Pancreas (tissue), 10 donors: Measurements from ENCODE around the gene ITGB5. TPM values are rescaled to one million over a fixed set of nuclear protein-coding genes. Genes with fewer than 3 reads are reported as not detected.

ENCODE experiments used
- ATAC-seq, 4 donors: fragments of 200-7000 bp; cut with Tn5 transposase; one replicate each; pipeline versions ENCODE4 v1.8.0 to v1.9.1; 2020; ENCODE audit warnings: mild to moderate bottlenecking in 4 of 4, moderate library complexity in 4 of 4
- DNase-seq, 6 donors: peaks; one replicate each; pipeline ENCODE4 v3.0.0-alpha.2; 2020
- FAIRE-seq: peaks from 2 replicates; lab custom pipeline; 2012; peaks lifted over from hg19 to GRCh38; lab: Jason Lieb, UNC
- H3K27ac ChIP-seq, 4 donors: fragments of 200-600 bp; sonication (generic); 1 replicate in 3 of 4; 2 replicates in 1 of 4; pipeline versions ENCODE4 v1.5.0 to v1.8.0; 2020
- H3K27me3 ChIP-seq, 4 donors: fragments of 200-600 bp; one replicate each; pipeline ENCODE4 v1.8.0; 2021
- H3K36me3 ChIP-seq, 3 donors: fragments of 200-600 bp; sonication (generic) in 1 of 3; one replicate each; pipeline versions ENCODE4 v1.5.0 to v1.8.0; 2020 to 2021
- H3K4me1 ChIP-seq, 3 donors: fragments of 200-600 bp; one replicate each; pipeline ENCODE4 v1.8.0; 2021
- H3K4me3 ChIP-seq, 4 donors: fragments of 200-600 bp; sonication (generic) in 2 of 4; one replicate each; pipeline versions ENCODE4 v1.5.0 to v1.8.0; 2020 to 2021
- H3K9me3 ChIP-seq, 4 donors: fragments of 200-600 bp; one replicate each; pipeline ENCODE4 v1.8.0; 2021
- CTCF ChIP-seq, 4 donors: fragments of 200-600 bp; sonication (generic) in 3 of 4; IDR thresholded peaks; one replicate each; pipeline versions ENCODE4 v1.5.0 to v1.8.0; 2021; ENCODE audit warnings: antibody characterized with exemption in 4 of 4
- WGBS, 2 donors: extraction: QIAGEN DNeasy Blood & Tissue Kit; methylation state at CpG; one replicate each; pipeline ENCODE4 v1.1.7; 2013; 5-methylcytosine and 5-hydroxymethylcytosine counted together
- intact Hi-C, 3 donors: fragments of 100-400 bp; cut with DNase I; formaldehyde crosslinking; loops; one replicate each; pipeline versions ENCODE4 v1.11.1 to v1.14.2; 2022
- polyA plus RNA-seq, 2 donors: library from polyadenylated mRNA; stranded (reverse); fragments of 200-250 nt; gene quantifications; one replicate each; pipeline ENCODE4 v1.2.3, GENCODE V29; 2013
- total RNA-seq, 6 donors: library from RNA; stranded (reverse); fragmentation: NEBNext Ultra II Directional in 4 of 6; extraction: Animal tissue kit (Norgen Biotek cat#: 25700) in 4 of 6; gene quantifications; one replicate each; pipeline versions ENCODE4 v1.2.1 to v1.2.4, GENCODE V29; 2021 to 2023
- donor health status: healthy with polysubstance abuse.
- donor health status: DM: no; HTN: no; CAD: no; lungs with moderate emphysema.
- donor health status: DM: no; HTN: no; CAD: no.
- donor health status: control.
- donor health status: control.
- donor health status: Bipolar disorder and iron deficiency.
- donor health status: DM: yes; HTN: yes; CAD: no.
- donor health status: DM: no; HTN: no; CAD: no.
- donor health status: DM: no; HTN: no; CAD: no.
- donor health status: DM: yes; HTN: yes; CAD: no.

Gene ITGB5
- total and polyA plus RNA-seq, 8 donors: 9.5 to 69.9 (median 24.5) TPM

GRCh38 chr3:124779116-124779515, 108.0 kb downstream of the ITGB5 start:
- H3K27ac ChIP-seq: no peak overlapping the region
- TF ChIP-seq CTCF (IDR thresholded peaks at IDR 0.05): no peak
- no peak for FAIRE-seq

GRCh38 chr3:124777762-124778470, 109.2 kb downstream of the ITGB5 start:
- FAIRE-seq: no peak

More at GRCh38 chr3:124779116-124779515, 108.0 kb downstream of the ITGB5 start:
- intact Hi-C loops: no loop called here
- DNase-seq (no peak), ATAC-seq (no peak)
- no peaks in the 10 kb centered on the region for H3K4me1 ChIP-seq
- H3K27me3 ChIP-seq: no peaks in the 10 kb centered on the region
- H3K4me3 ChIP-seq: no peak overlapping the region
- H3K9me3 ChIP-seq: no peaks in the 10 kb centered on the region
- 87 to 92% methylated on average over 7 of the region's 7 CpGs for WGBS, 2 donors
- H3K36me3 ChIP-seq: no peaks in the 10 kb centered on the region

GRCh38 chr3:124776856-124777255, 110.3 kb downstream of the ITGB5 start:
- no peaks in the 10 kb centered on the region for H3K4me1 ChIP-seq
- H3K27me3 ChIP-seq: no peaks in the 10 kb centered on the region
- ATAC-seq: no peak
- WGBS, 2 donors: 96% methylated on average over 5 of the region's 5 CpGs
- no peak for TF ChIP-seq CTCF (IDR thresholded peaks at IDR 0.05)
- H3K27ac ChIP-seq: no peak overlapping the region
- H3K36me3 ChIP-seq: peaks cover 0 to 5% (median 0%) of the 10 kb centered on the region in 3 donors
- no peak overlapping the region for H3K4me3 ChIP-seq
- no peaks in the 10 kb centered on the region for H3K9me3 ChIP-seq
- DNase-seq: no peak
- intact Hi-C loops: no loop called here
- FAIRE-seq: no peak

More at GRCh38 chr3:124777762-124778470, 109.2 kb downstream of the ITGB5 start:
- H3K4me1 ChIP-seq: no peaks in the 10 kb centered on the region
- H3K36me3 ChIP-seq: no peaks in the 10 kb centered on the region
- intact Hi-C loops: no loop called here
- TF ChIP-seq CTCF (IDR thresholded peaks at IDR 0.05): no peak
- H3K27ac ChIP-seq: no peak overlapping the region
- ATAC-seq: no peak
- H3K27me3 ChIP-seq: no peaks in the 10 kb centered on the region
- WGBS, 2 donors: 77 to 81% methylated on average over 5 of the region's 5 CpGs
- no peak overlapping the region for H3K4me3 ChIP-seq
- no peak for DNase-seq
- no peaks in the 10 kb centered on the region for H3K9me3 ChIP-seq

GRCh38 chr3:124775877-124776276, 111.3 kb downstream of the ITGB5 start:
- no peak overlapping the region for H3K27ac ChIP-seq
- no peak for TF ChIP-seq CTCF (IDR thresholded peaks at IDR 0.05)
- ATAC-seq (no peak), FAIRE-seq (no peak), DNase-seq (no peak)
- H3K4me3 ChIP-seq: no peak overlapping the region
- peaks cover 0 to 5% (median 0%) of the 10 kb centered on the region in 3 donors for H3K36me3 ChIP-seq
- 93 to 95% methylated on average over 9 of the region's 9 CpGs for WGBS, 2 donors
- H3K9me3 ChIP-seq: no peaks in the 10 kb centered on the region
- intact Hi-C loops: no loop called here
- H3K4me1 ChIP-seq: no peaks in the 10 kb centered on the region
- no peaks in the 10 kb centered on the region for H3K27me3 ChIP-seq

GRCh38 chr3:124774841-124775402, 112.2 kb downstream of the ITGB5 start:
- FAIRE-seq: no peak

More at GRCh38 chr3:124774841-124775402, 112.2 kb downstream of the ITGB5 start:
- Histone ChIP-seq H3K4me1 (no peaks in the 10 kb centered on the region), H3K4me3 (no peak overlapping the region), H3K9me3 (no peaks in the 10 kb centered on the region), H3K36me3 (peaks cover 0 to 5% (median 0%) of the 10 kb centered on the region in 3 donors), H3K27me3 (no peaks in the 10 kb centered on the region), H3K27ac (peak overlapping the region in 3 of 4 donors; percentile 17 to 58 (median 35))
- intact Hi-C loops: no loop called here
- TF ChIP-seq CTCF (IDR thresholded peaks at IDR 0.05): no peak
- DNase-seq (no peak), ATAC-seq (no peak)
- WGBS, 2 donors: 89 to 95% methylated on average over 7 of the region's 7 CpGs
